Fibroblast of lung (primary cell): Measurements from ENCODE around the gene ZNF521.

Source experiments
- EZH2 ChIP-seq: IDR thresholded peaks from 2 replicates; pipeline ENCODE4 v1.5.1; 2012; ENCODE audit warnings: low read length, control low read depth, mild to moderate bottlenecking; ENCODE audit errors: missing control alignments
- TF ChIP-seq, protein P1 (sequence below), 2 donors: IDR thresholded peaks in 1 of 2; conservative IDR thresholded peaks in 1 of 2; 1 replicate in 1 of 2; 2 replicates in 1 of 2; pipeline ENCODE4 v1.5.1; 2011 to 2012; ENCODE audit warnings: low read length in 2 of 2, control low read depth in 1 of 2, inconsistent platforms in 1 of 2, low read depth in 1 of 2, mild to moderate bottlenecking in 1 of 2

DNA sequence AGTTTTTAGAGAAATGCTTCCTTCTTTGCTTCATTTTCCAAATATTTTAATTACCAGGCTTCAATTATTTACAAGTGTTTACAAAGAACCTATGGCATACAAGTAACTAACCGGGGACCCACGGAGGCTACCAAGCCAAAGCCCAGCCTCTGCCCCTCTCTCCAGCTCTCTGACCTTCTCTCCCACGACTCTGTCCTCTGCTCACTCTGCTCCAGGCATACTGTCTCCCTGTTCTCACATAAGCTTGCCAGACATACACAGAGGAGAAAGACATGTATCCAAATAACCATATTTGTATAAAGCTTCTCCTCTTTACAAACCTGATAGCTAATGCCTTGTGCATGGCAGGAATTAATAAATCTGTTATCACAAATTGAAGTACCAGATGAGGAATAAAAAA, 141.3 kb downstream of the ZNF521 start:
- TF ChIP-seq, protein P1, sequence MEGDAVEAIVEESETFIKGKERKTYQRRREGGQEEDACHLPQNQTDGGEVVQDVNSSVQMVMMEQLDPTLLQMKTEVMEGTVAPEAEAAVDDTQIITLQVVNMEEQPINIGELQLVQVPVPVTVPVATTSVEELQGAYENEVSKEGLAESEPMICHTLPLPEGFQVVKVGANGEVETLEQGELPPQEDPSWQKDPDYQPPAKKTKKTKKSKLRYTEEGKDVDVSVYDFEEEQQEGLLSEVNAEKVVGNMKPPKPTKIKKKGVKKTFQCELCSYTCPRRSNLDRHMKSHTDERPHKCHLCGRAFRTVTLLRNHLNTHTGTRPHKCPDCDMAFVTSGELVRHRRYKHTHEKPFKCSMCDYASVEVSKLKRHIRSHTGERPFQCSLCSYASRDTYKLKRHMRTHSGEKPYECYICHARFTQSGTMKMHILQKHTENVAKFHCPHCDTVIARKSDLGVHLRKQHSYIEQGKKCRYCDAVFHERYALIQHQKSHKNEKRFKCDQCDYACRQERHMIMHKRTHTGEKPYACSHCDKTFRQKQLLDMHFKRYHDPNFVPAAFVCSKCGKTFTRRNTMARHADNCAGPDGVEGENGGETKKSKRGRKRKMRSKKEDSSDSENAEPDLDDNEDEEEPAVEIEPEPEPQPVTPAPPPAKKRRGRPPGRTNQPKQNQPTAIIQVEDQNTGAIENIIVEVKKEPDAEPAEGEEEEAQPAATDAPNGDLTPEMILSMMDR (conservative IDR thresholded peaks at IDR 0.05 in 1 of 2, IDR thresholded peaks at IDR 0.05 in 1 of 2; ENCODE audit: low read depth in 1 of 2, low read length in 2 of 2), result no peak
- TF ChIP-seq EZH2, result no peak
